ENCODE measurements around the gene PDLIM5.
"Not testable (repeated sequence)": the region's sequence is repeated elsewhere in the genome, so short reads cannot be mapped to it uniquely, and the experiment has no call there.

The PDLIM5 gene

DNA sequence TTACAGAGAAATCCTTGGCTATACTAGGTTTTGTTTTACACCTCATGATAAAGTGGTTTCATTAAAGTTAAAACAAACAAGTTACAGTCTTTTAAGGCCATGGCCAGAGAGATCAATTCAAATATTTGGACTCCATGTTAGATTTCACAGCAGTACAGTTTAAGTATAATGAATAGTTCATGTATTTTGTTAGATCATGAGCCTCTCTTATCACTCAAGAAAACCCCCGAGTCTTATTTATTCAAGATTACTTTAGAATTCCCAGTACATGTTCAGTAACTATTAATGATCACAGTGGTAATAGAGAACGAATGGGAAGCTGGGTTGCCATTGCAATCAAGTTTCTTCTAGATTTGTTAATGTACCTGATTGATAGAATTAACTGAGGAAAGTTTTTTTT, 15.2 kb downstream of the PDLIM5 start:
- no peak for DNase-seq

DNA sequence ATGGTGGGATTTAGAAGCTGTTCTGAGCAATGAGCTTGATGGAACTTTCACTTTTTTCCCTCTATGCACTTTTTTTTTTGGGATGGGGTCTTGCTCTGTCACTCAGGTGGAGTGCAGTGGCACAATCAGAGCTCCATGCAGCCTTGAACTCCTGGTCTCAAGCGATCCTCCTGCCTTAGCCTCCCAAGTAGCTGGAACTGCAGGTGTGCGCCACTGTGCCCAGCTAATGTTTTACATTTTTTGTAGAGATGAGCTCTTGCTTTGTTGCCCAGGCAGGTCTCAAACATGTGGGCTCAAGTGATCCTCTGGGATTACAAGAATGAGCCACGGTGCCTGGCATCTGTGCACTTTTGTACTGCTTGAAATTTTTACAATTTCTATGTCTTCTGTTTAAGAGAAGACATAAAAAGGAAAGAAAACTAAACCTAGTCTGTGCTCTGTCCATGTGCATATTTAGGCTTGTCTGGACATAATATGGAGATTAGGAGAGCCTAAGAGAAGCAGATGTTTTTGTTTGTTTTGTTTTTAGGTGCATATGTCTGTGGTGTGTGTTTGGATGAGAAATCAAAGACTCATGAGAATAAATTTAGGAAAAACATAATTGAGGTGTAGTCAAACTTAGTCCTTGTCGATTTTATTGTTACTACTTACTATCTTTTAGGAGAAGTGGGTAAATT, 16.5 kb downstream of the PDLIM5 start:
- no peak for DNase-seq

DNA sequence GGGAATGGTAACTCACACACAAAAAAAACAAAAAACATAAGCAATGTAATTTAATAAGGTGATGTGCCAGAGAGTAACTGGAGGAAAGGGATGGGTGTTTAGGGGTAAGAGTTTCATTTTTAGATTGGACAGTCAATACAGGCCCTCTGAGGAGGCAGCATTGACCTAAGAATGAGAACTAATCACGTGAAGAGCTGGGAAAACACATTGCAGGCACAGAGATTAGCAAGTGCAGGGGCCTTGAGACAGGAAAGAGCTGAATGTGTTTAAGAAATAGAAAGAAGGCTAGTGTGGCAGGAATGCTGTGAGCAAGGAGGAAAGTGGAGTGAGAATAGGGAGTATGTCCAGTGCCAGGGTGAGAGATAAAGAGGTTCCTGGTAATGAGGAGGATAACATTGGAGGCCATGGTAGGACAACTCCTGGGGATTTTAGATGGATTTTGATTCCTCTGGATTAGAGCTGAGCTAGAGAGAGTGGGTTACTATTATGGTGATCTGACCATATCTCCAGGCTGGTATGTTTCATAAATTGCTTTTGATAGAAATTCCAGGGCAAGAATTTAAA, 17.6 kb downstream of the PDLIM5 start:
- DNase-seq = no peak

DNA sequence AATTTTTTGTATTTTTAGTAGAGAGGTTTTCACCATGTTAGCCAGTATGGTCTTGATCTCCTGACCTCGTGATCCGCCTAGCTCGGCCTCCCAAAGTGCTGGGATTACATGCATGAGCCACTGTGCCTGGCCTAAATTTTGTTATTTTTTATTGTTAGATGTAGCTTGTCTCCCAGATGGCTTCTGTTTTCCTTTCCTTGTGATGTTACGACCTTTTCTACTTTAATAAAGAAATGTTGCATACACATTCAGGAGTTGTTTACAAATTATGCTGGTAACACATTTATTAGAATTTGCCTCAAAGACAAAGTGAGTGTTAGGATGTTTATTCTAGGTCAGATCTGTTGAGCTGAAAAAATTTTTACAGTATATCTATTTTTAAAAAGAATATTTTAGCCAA, 18.4 kb downstream of the PDLIM5 start:
- DNase-seq = no peak

DNA sequence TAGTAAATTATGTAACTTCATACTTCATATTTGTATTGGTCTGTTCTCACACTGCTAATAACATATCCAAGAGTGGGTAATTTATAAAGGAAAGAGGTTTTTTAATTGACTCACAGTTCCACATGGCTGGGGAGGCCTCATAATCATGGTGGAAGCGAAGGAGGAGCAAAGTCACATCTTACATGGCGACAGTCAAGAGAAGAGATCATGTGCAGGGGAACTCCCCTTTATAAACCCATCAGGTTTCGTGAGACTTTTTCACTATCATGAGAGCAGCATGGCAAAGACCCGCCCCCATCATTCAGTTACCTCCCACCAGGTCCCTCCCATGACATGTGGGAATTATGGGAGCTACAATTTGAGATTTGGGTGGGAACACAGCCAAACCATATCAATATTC, 19.0 kb downstream of the PDLIM5 start:
- not testable (repeated sequence) for DNase-seq

DNA sequence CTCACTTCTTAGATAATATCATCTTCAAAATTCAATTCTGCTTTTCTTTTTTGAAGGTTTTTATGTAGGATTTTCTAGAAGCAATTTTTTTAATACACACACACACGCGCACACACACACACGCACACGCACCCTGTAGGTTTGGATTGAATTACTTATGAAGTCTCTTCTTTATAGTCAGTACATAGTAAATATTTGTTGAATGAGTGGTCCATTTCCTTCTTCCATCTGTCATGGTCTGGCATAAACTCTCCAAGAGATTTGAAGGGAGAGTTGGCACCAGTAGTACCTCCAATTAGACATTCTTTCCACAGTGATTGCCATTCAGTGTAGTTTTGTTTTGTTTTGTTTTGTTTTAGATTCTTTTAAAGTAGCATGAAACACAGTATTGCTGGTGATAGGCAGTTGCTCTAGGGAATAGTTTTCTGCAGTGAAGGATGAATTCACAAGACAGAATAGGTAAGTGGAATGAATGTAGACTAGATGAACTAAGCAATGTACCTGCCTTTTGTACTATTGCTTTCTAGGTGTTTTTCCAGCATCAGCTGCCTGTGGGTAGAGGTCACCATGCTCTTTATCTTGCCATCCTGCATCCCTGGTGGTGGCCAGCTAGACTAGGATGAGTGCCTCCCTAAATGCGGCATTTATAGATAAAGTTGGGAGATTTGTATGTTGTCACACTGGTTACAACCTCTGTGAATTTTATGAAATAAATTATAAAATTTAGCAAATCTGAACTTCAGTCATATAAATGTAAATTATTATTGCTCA, 20.5 kb downstream of the PDLIM5 start:
- DNase-seq = peak; percentile 89

DNA sequence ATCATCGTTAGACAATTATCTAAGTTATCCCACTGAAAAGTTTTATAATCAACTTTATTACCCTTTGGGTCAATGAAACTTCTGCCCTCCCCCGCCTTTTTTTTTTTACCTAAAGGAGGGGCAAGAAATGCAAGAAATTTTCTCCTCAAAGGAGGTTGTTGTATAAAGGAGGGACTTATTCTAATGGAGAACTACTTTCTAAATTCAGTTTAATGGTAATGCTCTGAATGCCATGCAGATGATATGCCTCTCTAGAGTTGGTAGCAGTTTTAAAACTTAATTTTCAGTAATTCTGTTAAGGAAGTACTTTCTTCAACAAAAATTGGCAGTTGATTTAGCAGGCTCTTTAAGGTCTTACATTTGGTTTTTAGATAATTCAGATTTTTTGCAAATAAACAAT, 23.3 kb downstream of the PDLIM5 start:
- no peak for DNase-seq

DNA sequence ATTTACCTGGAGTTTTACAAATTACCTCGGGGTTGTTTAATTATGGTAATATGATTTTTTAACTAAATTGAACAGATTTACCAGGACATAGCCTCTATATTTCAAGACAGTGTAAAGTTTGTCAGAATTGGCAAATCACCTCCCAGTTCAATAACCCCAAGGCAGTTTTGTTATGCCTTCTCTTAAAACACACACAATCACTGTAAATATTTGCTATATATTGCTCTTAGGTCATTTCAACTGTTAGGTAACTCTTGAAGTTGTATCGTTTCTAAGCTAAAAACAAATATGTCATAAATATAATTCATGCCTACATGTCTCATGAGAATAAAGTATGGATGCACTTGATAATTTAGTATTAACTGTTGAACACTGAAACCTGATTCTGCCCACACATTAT, 24.1 kb downstream of the PDLIM5 start:
- DNase-seq = peak; percentile 44

DNA sequence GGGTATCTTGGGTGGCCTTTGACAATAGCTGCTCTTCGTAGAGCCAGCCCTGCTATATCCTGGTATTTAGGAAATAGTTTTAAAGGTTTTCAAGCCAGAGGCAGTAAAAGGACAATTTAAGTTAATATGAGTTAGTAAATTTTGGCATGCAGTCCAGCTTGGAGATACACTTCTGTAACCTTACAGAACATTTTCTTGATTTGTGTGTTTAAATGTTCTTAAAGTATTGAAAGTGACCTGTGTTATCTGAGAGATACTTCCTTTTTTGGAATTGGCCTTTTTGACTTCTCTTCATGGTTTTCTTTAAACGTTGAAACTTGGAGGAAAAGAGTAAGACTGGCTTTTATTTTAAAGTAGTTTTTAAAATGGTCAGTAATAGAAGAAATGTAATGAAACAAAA, 25.5 kb downstream of the PDLIM5 start:
- DNase-seq = no peak

DNA sequence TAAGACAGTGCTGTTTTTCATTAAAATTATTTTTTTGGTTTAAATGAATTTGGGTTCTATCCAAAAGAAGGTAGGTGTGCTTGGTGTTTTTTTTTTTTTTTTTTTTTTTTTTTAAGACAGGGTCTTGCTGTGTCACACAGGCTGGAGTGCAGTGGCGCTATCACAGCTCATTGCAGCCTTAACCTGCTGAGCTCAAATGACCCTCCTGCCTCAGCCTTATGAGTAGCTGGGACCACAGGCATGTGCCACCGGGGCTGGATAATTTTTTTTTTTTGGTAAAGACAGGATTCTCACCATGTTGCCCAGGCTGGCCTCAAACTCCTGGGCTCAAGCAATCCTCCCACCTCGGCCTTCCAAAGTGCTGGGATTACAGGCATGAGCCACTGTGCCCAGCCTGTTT, 27.1 kb downstream of the PDLIM5 start:
- DNase-seq = not testable (repeated sequence)

DNA sequence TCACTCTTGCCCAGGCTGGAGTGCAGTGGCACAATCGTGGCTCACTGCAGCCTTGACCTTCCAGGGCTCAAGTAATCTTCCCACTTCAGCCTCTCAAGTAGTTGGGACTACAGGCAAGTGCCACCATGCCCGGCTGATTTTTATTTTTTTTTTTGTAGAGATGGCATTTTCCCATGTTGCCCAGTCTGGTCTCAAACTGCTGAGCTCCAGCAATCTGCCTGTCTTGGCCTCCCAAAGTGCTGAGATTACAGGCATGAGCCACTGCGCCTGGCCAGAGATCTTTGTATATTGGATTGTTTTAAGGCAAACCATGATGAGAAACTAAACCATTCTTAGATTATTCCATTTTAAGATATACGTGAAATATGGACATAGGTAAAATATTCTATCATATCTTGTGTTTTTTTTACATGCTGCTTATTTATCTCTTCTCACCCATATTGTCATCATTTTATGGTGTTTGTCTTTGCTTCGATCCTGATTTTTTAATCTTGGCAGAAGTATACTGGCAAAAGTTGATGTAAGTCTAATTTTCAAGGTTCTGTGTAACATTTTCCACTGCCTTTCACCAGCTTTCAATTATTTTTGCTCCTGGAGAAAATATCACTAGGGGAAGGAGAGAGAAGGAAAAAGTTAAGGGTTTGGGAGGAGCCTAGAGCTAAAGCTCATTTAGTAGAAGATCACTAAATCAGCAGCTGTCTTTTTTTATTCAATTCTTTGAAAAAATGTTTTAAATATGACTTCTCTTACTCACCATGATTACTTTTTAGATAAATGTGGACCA, 27.8 kb downstream of the PDLIM5 start:
- DNase-seq = no peak

DNA sequence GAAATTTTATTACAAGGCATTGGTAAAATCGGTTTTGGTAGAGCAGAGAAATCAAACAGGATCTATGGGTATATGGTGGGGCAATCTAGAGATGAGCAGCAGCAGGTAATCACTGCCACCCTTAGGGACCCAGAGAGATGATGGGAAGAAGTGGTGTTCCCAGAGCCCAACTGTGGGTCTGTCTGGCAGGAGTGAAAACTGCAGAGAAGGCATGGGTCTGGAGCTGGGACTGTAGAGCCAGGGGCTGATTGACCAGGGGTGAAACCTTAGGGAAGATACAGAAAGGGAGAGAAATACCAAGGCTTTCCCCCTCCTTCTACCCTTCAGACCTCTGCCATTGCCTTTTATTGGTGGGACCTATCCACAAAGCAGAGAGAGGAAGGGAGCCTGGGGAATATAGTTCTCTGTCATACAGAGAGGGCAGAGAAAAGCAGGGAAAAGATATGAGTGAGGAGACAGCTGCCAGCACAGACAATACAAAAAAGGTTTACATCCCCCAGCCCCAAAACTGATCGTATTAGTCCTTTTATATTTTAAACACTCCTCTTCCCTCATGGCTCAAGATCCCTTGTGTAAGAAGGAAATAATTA, 28.7 kb downstream of the PDLIM5 start:
- no peak for DNase-seq

DNA sequence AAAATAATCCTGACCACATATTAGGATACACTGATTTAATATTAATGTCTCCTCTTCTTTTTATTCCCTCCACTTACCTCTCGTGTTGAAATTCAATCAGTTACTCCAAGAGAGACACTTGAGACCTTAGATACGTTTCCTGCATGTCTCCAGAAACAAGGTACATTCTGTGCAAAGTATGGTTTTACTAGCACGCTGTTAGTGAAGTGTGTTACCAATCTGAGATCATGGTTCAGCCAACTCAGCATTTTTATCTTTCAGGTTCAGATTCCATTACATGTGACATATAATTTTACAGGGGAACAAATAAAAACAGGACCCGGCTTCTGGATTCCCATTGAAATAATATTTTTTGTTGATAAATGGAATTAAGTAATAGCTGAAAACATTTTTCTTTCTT, 32.2 kb downstream of the PDLIM5 start:
- no peak for DNase-seq

DNA sequence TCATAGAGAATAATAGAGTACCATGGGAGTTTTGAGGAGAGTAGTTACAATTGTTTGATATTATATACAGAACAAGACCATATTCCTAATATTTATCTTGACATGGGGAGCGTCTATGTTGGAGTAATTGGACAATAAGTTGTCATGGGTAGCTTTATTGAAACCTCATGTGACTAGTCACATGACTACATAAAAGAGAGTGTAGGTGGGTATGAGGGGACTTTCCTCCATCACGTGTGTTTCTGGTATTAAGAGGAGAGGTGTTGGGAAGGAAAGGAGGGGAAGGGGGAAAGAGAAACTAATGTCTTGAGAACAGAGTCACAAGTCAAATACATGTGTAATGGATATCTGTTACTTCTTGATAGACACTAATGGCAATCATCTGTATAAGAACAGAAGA, 33.1 kb downstream of the PDLIM5 start:
- DNase-seq = no peak

DNA sequence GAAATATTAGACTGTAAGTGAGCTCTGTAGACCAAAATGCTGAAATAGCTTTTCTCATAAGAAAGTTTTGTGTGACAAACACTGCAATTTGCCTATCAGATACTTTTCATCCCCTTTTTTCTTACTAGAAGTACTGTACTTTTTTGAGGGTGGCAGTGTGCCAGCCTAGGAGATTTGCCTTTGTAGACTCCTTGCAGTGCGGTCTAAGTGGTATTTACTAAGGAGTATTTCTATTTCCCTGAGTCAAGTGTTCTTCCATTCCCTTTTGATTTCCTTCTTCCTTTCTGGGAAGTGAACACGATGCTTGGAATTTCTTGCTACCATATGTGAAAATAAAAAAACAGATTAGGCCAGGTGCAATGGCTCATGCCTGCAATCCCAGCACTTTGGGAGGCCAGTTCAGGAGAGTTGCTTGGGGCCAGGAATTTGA, 34.6 kb downstream of the PDLIM5 start:
- DNase-seq = no peak

DNA sequence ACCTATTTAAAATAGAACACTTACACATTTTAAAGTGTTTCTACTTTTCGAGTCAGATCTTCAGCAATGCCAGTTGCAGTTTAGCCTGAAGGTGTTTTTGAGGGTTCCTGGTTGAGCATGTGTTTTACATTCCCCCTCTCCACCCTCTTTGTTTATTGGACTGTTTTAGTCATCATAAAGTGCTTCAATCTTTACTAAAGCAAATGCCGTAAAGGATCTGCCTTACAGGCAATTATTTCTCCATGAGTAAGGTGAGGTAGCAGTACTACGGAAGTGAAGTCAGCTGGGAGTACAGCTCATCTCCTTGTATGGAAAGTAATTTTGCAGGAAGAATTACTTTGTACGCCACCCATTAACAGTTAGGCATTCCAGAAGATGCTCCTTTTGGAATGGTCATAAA, 36.9 kb downstream of the PDLIM5 start:
- no peak for DNase-seq

DNA sequence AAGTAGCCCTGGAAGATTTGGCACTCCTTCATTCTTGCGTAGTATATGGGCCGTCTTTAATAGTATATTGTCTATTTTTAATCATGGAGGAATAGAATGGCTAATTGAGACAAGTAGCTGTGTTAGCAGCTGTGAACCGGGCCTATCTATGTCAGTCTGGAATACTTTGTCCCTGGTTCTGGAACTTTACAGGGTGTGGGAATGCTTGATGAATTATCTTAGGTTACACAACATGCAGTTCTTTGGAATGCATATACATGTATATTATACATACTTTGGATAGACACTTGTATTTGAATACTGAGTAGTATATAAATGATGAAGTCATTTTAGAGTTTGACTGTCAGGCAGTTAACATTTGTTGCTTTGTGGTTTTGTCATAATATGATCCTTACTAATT, 37.4 kb downstream of the PDLIM5 start:
- no peak for DNase-seq

DNA sequence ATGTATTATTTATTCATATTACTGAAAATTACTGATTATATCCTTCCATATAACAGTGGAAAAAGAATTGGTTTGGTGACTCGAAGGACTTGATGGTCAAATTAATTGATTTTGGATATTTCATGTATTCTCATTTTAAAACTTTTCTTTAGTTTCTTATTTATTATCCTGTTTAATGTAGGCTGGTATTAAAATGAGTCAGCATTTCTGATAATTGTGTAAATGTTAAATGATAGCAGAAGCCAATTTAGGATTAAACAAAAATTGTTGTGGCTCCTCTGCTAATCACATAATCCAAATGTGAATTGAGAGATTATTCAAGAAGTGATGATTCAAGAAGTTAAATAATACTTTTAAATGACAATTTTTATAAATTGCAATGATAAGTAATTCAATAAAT, 38.7 kb downstream of the PDLIM5 start:
- no peak for DNase-seq

DNA sequence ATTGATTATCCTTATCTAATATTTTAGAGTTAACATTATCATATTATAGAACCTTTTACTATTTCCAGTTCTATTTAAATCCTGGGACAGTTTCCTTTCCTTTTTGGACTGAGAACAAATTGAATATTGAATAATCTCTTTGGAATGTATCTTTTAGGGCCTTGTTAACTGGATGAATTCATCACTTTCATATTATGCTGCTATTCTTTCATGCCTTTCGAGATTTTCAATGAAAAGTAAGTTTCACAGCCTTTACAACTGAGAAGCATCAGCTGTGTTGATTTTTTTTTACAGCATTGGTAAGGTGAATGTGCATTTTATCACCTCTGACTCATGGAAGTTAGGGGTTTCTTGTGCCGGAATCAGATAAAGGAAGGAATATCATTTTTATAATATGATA, 39.6 kb downstream of the PDLIM5 start:
- DNase-seq = no peak

DNA sequence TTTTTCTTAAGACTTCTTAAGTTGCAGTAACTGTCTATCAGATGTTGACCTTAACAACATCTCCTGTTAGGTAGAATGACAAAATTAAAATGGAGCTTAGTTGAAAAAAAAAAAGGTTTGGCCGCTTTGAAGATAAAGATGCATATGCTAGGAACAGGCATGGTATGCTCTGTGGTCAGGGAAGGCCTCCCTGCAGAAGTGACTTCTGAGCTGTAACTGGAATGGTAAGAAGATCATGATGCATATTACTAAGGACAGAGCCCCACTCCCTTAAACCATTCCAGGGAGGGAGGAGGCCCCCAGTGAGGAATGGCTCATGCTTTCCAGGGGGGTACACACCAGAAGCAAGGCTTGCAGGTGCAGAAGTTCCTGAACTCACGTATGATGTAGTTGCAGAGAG, 43.7 kb downstream of the PDLIM5 start:
- DNase-seq = no peak

DNA sequence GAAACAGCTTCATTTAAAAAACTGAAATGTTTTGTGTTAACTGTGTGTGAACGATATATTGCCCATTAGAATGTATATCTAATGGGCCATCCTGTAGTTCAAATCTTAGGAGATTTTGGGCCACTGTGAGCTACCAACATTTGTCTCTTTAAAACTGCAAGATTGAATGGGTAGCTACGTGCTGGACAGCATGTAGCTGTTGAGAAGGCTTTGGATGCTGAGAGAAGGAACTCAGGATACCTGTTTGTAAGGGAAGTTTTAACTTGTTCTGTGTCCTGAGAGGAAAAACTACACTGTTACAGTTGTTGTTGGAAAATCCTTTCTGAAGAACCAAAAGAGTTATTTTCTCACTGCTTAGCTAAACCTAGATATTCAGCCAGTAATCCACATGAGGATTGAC, 45.9 kb downstream of the PDLIM5 start:
- DNase-seq = no peak

DNA sequence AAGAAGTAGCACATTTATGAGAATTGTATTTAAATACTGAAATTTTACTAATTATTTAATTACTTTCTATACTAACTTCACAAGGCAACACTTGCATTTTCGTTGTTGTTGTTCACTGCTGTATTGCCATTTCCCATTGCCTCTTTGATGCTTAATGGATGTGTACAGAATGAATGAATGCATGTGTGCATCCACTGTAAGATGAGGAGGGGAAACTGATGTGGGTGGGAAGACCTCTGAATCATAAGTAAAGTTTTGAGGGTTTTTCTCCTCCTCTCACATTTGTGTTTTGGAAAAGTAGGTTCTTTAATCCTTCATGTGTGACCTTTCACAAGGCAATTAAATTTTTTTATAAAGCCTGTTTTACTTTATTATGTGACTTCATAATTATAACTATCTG, 46.8 kb downstream of the PDLIM5 start:
- DNase-seq = no peak

DNA sequence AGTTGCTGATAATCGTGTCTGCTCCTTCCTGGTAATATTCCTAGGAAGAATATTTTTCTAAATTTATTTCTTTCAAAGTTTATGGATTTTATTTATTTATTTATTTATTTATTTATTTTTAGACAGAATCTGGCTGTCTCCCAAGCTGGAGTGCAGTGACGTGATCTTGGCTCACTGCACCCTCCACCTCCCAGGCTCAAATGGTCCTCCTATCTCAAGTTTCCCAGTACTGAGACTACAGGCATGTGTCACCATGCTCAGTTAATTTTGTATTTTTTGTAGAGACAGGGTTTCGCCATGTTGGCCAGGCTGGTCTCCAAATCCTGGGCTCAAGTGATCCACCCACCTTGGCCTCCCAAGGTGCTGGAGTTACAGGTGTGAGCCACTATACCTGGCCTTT, 48.9 kb downstream of the PDLIM5 start:
- no peak for DNase-seq
